HG02884 (cell line): ENCODE results near the gene CDH24.

Source experiments
- ATAC-seq: cut with Tn5 transposase; IDR thresholded peaks from one replicate; pipeline ENCODE4 v1.9.1; 2021; ENCODE audit warnings: mild to moderate bottlenecking, moderate library complexity; ENCODE audit not compliant: unreplicated experiment

CDH24 gene

DNA sequence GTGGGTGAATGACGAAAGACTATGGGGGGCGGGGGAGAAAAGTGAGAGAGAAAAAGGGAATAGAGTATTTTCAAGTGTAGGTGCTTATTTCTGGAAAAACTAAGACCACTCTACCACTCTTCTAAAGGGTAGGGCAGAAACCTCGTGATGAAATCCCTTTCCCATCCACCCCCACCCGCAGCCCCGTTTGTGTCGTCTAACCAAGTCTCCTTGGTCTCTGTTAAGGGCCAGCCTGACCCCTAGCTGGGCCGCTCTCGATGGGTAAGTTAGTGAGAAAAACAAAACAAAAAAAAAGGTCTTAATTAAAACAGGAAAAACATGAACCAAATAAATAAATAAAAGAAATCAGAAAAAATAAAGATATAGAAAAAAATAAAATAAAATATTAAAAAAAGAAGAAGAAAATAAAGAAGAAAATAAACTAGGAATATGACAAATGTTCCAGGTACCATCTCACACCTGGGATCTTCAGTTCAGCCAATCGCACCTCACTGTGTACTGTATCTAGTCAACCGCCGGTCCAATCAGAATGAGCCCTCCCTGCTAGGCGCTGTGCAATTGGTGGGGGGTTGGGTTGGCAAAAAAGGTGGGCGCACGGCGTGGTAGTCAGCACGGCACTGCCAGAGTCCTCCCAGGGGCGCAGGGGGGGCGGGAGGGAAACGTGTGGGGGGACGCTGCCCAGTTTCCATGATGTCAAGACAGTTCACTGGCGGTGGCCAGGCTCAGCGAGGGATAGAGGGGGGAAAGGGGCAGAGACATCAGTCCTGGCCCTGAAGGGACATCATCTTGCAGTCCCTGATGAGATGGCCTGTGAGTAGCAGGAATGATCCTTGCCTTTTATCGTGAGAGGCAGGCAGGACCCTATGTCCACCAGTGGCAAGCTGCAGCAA is 9.8 kb upstream of the CDH24 start:
- ATAC-seq: no peak

DNA sequence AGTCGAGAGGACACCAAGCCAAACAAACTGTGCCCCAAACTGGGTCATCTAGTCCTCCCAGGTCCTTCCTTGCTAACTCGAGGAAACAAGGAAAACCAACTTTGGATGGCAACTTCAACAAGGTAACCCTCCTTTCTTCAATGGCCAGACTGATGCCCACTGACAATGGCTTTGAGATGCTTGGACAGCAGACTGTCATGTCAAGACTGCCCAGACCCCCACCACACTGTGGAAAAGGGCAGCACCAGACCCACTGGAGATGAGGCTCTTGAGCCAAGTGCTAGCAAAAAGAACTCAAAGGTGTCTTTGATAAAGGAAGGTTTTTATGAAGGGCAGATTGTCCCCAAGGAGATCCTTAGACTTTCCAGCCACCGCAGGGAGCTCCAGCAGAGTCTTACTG is 9.0 kb upstream of the CDH24 start:
- no peak for ATAC-seq

DNA sequence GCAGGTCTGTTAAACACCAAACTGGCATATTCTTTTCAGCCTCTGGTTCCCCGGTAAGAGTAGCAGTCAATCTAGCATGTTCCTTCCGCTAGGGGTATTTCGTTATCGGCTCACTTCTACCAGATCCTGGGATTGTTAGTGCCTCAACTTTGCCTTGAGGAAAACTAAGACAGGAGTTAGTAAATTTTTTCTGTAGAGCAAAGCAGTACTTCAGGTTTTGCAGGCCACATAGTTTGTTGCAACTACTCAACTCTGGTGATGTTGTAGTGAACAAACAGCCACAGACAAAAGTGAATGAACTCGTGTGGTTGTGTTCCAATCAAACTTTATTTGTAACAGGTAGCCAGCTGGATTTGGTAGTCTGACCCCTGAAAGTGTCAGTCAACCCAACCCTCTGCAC is 6.3 kb upstream of the CDH24 start:
- ATAC-seq: no peak

DNA sequence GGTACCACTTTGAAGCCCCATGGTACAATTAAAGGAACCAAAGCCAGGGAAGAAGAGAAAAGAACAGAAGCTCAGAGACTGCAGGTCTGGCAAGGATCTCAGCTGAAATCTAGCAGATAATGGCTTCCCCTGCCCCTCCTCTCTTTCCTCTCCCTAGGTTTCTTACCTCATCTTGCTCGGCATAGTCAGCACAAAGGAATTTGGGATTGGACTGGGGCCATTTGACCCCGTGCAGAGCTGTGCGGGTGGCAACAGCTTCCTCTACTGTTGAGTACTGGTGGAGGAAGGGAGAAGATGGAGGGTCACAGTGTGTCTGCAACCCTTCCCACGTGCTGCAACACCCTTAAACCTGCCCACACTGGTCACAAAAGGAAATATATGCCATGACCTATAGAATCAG is 4.7 kb upstream of the CDH24 start:
- no peak for ATAC-seq

DNA sequence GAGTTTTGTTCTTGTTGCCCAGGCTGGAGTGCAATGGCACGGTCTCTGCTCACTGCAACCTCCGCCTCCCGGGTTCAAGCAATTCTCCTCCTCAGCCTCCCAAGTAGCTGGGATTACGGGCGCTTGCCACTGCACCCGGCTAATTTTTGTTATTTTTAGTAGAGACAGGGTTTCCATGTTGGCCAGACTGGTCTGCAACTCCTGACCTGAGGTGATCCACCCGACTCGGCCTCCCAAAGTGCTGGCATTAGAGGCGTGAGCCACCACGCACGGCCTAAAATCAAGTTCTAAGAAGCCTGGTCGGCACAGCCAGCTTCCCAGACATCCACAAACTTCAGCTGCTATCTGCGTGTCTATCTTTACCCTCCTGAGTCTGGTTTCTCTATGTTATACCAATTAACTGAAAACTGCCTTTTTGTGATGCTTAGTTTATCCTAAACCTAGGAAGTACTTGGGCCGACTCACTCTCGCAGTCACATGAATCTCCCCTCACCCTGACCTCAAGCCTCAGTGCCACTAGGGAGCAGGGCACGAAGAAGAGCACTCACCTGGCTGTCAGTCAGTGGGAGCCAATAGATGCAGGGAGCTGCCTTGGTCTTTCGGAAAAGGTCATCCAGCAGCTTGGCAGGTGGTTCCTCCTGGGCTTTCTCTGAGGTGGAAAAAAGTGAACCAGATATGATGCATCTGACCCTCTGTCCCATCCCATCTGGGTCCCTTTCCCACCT is 3.4 kb upstream of the CDH24 start:
- no peak for ATAC-seq

DNA sequence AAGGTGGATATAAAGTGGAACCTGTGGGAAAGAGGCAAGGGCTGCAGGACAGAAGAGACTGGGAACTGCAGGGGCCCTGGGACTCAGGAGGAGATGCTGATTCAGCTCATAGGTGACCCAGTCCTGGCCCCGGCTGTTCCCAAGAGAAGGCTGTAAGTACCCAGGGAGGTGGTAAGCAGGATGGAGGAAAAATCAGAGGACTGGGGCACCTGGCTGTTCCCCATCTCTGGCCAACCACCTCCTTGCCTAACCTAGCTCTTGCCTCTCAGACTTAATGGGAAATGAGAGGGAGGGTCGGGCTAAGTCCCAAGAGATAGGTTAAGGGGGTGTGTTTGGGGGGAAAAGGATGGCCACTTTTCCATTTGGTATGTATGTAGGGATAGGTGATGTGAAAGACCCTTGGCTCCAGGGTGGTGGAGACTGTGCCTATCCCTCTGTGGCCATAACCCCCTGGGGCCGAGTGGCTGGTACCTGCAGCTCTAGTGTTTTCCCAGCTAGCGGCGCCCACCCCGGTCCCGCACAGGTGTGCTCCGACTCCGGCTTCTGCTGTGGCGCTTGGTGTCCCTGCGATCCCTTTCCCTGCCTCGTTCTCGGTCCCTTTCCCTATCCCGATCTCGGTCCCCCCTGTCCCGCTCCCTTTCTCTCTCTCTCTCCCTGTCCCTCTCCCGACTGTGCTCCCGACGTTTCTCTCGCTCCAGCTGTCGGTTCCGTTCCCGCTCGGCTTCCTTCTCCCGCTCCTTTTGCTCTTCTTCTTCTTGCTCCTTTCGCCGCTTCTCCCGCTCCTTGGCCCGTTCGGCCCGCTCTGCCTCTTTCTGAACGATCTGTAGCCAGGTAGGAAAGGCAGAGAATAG is 1.6 kb upstream of the CDH24 start:
- ATAC-seq: no peak

DNA sequence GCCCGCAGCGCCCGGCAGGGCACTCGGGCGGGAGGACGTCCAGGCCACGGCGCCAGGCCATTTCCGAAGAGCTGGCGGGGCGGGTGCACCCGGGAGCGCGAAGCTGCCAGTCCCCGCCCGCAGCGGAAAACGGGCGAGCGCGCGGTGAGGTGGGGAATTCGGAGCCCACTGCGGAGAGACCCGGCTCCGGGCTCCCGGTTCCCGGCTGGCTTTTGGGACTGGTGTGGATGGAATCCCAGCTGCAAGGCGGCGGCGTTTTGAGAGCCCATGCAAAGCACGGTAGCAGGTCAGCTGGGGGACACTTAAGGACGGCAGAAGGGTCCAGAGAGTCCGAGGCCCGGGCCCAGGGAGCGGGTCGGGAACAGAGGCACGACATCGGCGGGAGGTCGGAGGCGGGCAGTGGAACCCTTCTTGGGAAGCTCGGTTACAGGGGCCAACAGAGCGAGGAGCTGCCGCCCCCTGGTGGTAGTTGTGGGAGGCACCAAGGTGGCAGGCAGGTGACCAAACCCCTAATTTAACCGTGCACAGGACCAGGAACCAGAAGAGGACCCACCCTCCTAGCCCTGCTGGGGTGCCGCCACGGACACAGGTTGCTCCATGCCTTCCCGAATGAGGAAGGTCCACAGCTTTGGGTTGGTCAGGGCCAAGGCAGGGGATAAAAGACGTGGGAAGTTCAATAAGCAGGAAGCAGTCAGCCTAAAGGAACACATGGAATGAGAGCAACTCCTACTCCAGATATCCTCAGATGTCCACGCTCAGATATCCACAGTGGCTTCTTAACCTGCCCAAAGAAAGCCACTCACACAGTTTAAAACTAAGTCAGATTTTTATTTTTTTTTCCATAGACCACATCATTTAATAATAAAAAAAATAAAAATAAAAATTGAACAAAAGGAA is 685 bp upstream of the CDH24 start:
- ATAC-seq: peak; percentile 52

DNA sequence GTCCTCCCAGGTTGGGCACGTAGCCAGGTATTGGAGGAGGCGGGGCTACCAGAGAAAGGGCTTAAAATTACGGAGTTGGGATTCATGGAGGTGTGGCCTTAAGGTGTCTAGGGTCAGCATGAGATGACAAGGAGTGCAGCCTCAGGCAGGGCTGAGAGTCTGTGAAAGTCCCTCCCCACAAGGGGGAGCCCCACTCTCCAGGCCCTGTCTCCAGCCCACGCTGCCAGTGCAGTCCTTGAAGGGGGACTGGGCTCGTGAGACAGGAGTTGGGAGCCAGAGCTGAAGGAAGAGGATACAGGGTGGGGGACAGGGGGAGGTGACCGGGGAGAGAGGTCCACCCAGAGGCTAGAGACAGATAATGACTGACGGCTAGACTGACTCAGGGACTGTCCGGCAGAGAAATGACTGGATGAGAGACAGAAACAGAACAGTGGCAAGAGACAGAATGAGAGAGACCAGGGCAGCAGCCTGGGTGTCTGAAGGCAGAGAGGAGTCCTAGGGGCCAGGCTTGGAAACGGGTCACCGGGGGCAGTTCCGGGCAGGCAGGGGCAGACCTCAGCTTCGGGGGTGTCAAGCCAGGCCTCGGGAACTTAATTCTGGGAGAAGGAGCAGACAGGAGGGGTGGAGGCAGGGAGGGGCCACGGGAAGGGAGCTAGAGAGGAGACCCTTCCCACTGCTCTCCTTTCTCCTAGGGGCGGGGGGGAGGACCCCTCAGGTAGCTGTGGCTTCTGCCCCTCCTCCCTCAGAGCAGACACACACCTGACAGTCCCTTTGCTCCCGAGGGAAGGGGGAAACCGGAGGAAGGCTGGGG is 970 bp downstream of the CDH24 start:
- peak; percentile 43 for ATAC-seq

DNA sequence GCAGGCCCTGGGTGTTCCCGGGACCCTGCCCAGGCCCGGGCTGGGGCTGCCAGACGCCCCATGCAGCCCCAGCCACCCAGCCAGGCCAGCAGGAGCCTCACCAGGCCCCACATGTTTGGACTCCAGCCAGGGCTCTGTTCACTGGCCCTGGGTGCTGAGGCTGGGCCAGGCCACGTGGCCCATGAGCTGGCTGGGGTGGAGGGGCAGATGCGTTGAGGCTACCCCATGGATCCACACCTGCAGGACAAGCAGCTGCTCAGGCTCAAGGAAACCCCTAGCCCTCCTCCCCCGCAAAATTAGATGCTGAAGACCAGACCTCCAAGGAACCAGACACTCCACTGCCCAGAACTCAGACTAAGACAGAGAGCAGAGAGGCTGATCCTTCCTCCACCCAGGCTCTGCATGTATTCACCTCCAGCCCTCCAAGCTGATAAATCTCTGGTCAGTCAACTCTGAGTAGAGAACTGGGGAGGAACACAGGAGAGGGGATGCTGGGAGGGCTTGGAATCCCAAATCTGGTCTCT is 1.6 kb downstream of the CDH24 start:
- ATAC-seq: no peak

DNA sequence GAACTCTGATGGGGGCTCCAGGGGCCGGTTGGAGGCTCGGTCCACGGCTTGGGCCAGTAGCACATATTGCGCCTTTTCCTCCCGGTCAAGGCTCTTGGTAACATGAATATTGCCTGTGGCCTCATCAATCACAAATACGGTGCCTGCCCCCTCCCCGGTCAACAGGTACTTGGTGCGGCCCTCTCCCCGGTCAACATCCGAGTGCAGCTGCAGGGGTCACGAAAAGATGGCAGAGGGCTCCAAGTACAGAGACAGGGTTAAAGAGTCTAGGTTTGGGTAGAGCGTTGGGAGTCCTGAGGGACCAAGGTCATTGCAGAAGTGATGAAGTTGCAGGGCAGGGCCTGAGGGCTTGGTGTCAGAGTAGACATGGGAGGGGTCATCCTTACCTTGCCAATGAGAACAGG is 2.2 kb downstream of the CDH24 start:
- ATAC-seq: no peak

DNA sequence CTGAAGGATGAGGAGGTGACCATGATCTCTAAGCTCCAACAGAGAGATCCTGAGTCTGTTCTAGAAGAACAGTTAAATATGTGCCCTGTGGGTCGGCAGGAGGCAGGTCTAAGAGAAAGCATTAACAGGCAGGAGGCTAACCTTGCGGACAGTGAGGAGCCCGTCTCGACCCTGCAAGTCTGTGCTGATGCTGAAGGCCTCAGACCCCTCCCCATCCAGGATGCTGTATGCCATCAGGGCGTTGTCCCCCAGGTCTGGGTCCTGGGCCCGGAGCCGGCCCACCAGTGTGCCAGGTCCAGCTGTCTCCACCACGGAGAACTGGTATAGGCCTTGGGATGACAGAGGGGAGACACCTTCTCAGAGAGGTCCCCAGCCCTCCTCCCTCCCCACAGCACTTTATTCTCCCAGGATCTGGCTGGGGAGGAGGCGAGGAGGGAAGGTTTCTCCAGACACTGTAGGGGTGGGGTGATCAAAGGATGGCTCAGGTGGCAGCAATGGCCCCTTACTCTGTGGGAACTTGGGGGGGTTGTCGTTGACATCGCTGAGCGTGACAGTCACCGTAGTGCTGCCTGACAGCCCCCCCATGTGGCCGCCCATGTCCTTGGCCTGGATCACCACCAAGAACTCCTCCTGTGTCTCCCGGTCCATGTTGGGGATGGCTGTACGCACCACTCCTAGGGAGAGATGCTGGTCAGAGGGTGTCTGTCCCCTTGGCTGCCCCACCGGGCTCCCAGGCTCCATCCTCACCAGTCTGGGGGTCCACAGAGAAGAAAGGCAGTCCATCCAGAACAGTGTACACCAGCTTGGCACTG is 3.1 kb downstream of the CDH24 start:
- ATAC-seq: no peak

DNA sequence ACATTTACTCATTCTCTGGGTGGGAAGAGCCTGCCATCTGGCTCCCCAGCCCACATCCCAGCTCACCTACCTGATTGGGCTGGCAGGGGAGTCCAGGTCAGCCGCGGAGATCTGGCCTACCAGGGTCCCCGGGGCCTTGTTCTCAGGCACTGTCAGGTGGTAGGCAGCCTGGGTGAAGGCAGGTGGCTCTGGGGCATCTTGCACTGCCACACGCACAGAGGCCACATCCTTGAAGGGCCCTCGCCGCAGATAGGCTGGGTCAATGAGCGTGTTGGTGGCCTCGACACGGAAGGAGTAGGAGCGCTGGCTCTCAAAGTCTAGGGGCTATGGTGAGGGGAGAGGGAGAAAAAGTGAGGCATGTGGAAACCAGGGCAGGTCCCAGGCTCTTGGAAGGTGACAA is 3.9 kb downstream of the CDH24 start:
- ATAC-seq: no peak

DNA sequence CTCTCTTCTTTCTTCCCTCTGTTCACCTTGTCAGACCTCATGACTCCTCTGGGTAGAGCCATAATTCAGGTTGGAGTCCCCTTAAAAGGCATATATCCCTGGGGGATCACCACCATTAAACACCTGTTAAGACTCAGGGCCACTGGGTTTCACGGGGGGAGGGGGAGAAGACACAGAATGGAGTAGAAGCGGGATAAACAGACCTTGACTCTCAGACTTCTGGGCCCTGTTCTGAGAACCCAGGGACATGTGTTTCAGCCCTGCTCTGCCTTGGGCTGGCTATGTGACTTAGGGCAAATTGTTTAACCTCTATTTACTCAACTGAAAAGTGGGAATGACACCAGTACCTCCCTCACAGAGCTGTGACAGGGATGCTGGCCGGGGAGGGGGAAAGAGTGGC is 4.6 kb downstream of the CDH24 start:
- no peak for ATAC-seq

DNA sequence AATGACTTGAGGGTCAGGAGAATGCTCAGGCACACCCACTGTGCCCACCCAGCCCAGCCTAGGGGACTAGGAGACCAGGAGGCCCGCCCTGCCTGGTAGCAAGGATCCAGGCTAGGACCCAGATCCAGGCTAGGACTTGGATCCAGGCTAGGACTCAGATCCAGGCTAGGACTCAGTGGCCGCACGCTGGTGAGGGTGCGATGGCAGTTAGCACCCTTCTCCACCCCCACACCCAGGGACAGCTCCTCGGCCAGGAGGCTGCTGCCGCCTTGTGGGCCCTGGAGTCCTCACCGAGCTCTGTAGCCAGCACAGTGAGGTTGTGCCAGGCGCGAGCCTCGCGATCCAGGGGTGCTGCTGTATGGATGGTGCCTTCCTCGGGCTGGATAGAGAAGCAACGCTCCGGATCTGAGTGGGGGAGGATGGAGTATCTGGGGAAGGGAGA is 5.1 kb downstream of the CDH24 start:
- no peak for ATAC-seq

DNA sequence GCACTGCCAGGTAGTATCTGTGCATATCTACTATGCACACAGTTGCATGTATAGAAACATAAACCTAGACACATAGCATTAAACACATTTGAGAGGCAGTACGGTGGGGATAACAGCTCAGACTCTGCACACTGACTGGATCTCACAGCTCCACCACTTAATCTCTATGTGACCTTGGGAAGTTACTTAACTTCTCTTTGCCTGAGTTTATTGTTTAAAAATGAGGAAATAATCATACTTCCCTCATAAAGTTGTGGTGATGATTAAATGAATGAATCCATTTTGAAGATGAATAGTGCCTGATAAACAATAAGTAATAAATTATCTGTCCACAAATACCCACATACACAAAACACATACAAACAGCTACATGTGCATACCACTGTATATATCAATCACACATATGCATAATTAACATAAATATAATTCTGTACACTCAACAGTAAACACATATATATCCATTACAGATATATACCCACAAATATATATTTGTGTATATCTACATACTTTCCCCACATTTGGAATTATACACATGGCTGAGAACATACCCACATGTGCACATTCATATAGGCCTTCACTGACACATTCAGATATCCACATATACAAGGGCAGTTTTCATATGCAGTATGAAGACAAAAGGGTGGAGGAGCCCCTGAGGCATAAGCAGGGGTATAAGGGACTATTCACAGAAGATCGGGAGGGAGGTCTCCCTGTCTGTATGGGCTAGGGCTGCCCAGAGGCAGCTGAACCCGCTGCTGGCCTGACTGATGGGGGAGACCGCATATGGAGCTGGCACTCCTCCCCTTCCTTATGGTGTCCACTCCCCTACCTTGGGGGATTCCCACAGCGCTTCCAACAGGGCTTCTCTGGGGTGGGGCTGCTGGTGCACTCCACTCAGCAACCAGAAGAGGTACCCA is 5.9 kb downstream of the CDH24 start:
- no peak for ATAC-seq

DNA sequence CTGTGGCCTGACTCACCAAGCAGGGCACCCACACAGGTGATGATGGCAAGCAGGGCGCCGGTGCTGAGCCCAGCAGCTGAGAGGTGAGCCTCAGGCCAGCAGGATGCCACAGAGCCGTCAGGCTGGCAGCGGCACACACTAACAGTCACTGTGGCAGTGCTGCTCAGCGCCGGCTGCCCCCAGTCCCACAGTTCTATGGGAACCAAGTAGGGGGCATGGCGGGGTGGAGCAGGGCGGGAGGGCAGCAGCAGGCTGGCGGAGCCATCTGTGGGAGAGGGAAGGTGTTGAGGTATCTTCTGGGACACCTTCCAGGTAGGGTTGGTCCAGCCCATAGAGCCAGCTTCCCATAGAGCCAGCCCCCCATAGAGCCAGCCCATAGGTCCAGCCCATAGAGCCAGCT is 8.3 kb downstream of the CDH24 start:
- ATAC-seq: no peak
